ENCODE data around the gene HLA-DOA. TPM values are rescaled to one million over a fixed set of nuclear protein-coding genes. Genes with fewer than 3 reads are reported as not detected.

HLA-DOA gene
- total and polyA plus RNA-seq, 2 of the 8 experiments (the other 6 are each of a cell fraction or from before 2014, with no cell fraction given): 23.7 to 89.0 TPM

DNA sequence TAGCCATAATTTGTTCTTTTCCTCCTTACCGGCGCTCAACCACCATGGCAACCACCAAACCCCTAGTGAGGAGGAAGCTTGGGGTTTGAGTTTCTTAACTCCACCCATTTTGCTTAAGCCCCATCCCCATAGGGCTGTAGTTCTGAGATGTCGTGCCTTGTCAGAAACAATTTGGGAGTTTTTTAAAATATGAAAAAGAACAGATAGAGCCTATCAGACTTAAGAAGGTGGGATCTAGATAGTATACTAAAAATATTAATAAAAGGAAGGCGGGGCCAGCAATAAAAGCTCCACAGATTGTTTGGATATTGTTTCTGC, 35.4 kb downstream of the HLA-DOA start:
- Histone ChIP-seq H3K27ac (ENCODE audit: low read depth, low read length) (no peak overlapping the region), H2BK20ac (ENCODE audit: low read length) (no peak overlapping the region), H3K79me1 (ENCODE audit: low read depth, low read length) (peaks cover 11% of the 10 kb centered on the region), H3K18ac (ENCODE audit: extremely low read depth, low read length) (no peak overlapping the region), H3K9ac (replicated peaks in 1 of 4; ENCODE audit: extremely low read depth in 1 of 4, low read depth in 3 of 4, low read length in 3 of 4) (peak overlapping the region in 2 of 4 experiments; percentile 93 to 94; a peak in 2 of 7 replicates), H2BK5ac (ENCODE audit: low read depth, low read length) (no peak overlapping the region), H4K8ac (ENCODE audit: extremely low read depth, insufficient read depth, low read length) (no peak overlapping the region), H3K4me1 (replicated peaks in 1 of 4; ENCODE audit: control insufficient read depth in 3 of 4, insufficient read depth in 4 of 4, low read length in 3 of 4) (peaks cover 0 to 11% (median 6%) of the 10 kb centered on the region in 4 experiments; a peak in 5 of 7 replicates), H3K4me3 (ENCODE audit: extremely low read depth in 1 of 4, insufficient read depth in 2 of 4, low read depth in 3 of 4, low read length in 4 of 4) (peak overlapping the region; percentile 90 to 99 (median 98)), H4K20me1 (replicated peaks in 1 of 2; ENCODE audit: control insufficient read depth in 1 of 2, insufficient read depth in 2 of 2, low read length in 2 of 2) (peaks cover 55 to 57% of the 10 kb centered on the region in 2 experiments), H2BK12ac (ENCODE audit: low read depth, low read length) (no peak overlapping the region), H4K5ac (ENCODE audit: insufficient read length, low read depth, low read length) (no peak overlapping the region), H3K27me3 (replicated peaks in 1 of 4; ENCODE audit: control insufficient read depth in 3 of 4, extremely low read depth in 1 of 4, insufficient read depth in 3 of 4, low read length in 3 of 4) (no peaks in the 10 kb centered on the region), H3K14ac (ENCODE audit: insufficient read length) (no peak overlapping the region), H2AFZ (ENCODE audit: low read length) (no peak overlapping the region), H2BK15ac (ENCODE audit: low read length) (no peak overlapping the region), H3K23ac (ENCODE audit: insufficient read length) (no peak overlapping the region), H2AK5ac (ENCODE audit: low read depth, low read length) (no peak overlapping the region), H3K79me2 (ENCODE audit: control insufficient read depth in 1 of 2, insufficient read depth in 2 of 2, low read length in 2 of 2) (peaks cover 44 to 85% of the 10 kb centered on the region in 2 experiments), H3K9me3 (ENCODE audit: insufficient read depth in 2 of 2, low read depth in 1 of 2, low read length in 1 of 2) (no peaks in the 10 kb centered on the region; a peak in 2 of 4 replicates), H3K23me2 (ENCODE audit: low read depth, low read length) (peaks cover 19% of the 10 kb centered on the region), H3K36me3 (ENCODE audit: control insufficient read depth in 2 of 4, insufficient read depth in 4 of 4, low read length in 3 of 4) (peaks cover 45 to 70% (median 56%) of the 10 kb centered on the region in 4 experiments), H2BK120ac (replicated peaks; ENCODE audit: low read depth, low read length) (no peak overlapping the region), H3K4ac (replicated peaks; ENCODE audit: insufficient read length, low read depth, low read length) (no peak overlapping the region), H3K4me2 (ENCODE audit: insufficient read depth in 1 of 2, low read depth in 2 of 2, low read length in 2 of 2) (peak overlapping the region; percentile 75 to 88), H4K91ac (replicated peaks; ENCODE audit: insufficient read length, low read length) (no peak overlapping the region), H3K56ac (replicated peaks; ENCODE audit: insufficient read length, low read depth, low read length) (no peak overlapping the region)
- DNase-seq (ENCODE audit: low read depth in 1 of 2, low spot score in 2 of 2) (no peak), FAIRE-seq (no peak)
- ChIA-PET CTCF (ENCODE audit: partially characterized antibody) (interaction anchor here (0.9 to 14.6 kb wide), 2 partner anchors 9 to 41 kb away, joined by 3 to 110 read pairs; no protein-coding TSS in a partner anchor), POLR2A (ENCODE audit: partially characterized antibody) (interaction anchor here (0.6 to 33.3 kb wide), 20 partner anchors 6 to 303 kb away, joined by 3 to 1158 read pairs (median 4); partner anchors contain the start of genes B3GALT4, BRD2, HLA-DMA and HLA-DMB)
- 9% methylated on average over 4 of the region's 4 CpGs; no CpG with 5 or more reads in 1 of the 2 experiments for WGBS, 2 experiments (ENCODE audit: extremely low coverage in 1 of 2, insufficient coverage in 1 of 2, insufficient read length in 1 of 2, insufficient replicate concordance in 2 of 2, low coverage in 1 of 2, low lambda C conversion rate in 2 of 2, missing lambda C conversion rate in 1 of 2)
- TF ChIP-seq RNF2 (IDR thresholded peaks at IDR 0.05; ENCODE audit: borderline replicate concordance, low read depth, low read length, missing control alignments, poor library complexity, severe bottlenecking): no peak
- no peak for TF ChIP-seq GTF2F1 (IDR thresholded peaks at IDR 0.05; ENCODE audit: borderline replicate concordance, low read depth, low read length)
- no peak for TF ChIP-seq SP2 (IDR thresholded peaks at IDR 0.05; ENCODE audit: low read length)
- TF ChIP-seq, protein P1, sequence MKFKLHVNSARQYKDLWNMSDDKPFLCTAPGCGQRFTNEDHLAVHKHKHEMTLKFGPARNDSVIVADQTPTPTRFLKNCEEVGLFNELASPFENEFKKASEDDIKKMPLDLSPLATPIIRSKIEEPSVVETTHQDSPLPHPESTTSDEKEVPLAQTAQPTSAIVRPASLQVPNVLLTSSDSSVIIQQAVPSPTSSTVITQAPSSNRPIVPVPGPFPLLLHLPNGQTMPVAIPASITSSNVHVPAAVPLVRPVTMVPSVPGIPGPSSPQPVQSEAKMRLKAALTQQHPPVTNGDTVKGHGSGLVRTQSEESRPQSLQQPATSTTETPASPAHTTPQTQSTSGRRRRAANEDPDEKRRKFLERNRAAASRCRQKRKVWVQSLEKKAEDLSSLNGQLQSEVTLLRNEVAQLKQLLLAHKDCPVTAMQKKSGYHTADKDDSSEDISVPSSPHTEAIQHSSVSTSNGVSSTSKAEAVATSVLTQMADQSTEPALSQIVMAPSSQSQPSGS (IDR thresholded peaks at IDR 0.05; ENCODE audit: low read length): no peak
- no peak for TF ChIP-seq USF2 (IDR thresholded peaks at IDR 0.05; ENCODE audit: low read length)
- no peak for TF ChIP-seq YY1 (IDR thresholded peaks at IDR 0.05; ENCODE audit: low read depth, low read length)
- no peak for TF ChIP-seq SP1 (IDR thresholded peaks at IDR 0.05; ENCODE audit: low read depth, low read length)
- TF ChIP-seq RFX5 (IDR thresholded peaks at IDR 0.05; ENCODE audit: borderline replicate concordance, low read depth, low read length): no peak
- TF ChIP-seq CEBPB (IDR thresholded peaks at IDR 0.05; ENCODE audit: low read depth, low read length): no peak
- TF ChIP-seq BACH1 (IDR thresholded peaks at IDR 0.05; ENCODE audit: low read length): no peak
- no peak for TF ChIP-seq CBX8 (IDR thresholded peaks at IDR 0.05; ENCODE audit: borderline replicate concordance, low read depth, low read length)

All from H1 (cell line).